Left cardiac atrium (tissue), 4 donors: ENCODE results near the gene AOAH. TPM values are rescaled to one million over a fixed set of nuclear protein-coding genes. Genes with fewer than 3 reads are reported as not detected.
"Not testable (repeated sequence)": the region's sequence is repeated elsewhere in the genome, so short reads cannot be mapped to it uniquely, and the experiment has no call there.

Experiments
- ATAC-seq, 2 donors: fragments of 200-7000 bp; cut with Tn5 transposase; one replicate each; pipeline ENCODE4 v1.9.1; 2020; ENCODE audit warnings: mild to moderate bottlenecking in 2 of 2, moderate library complexity in 2 of 2
- DNase-seq: peaks from one replicate; pipeline ENCODE4 v3.0.0-alpha.2; 2020
- intact Hi-C, 2 donors: fragments of 100-400 bp; cut with DNase I; formaldehyde crosslinking; loops; one replicate each; pipeline versions ENCODE4 v1.14.1 to v1.15.1; 2022 to 2023
- total RNA-seq, 2 donors: library from RNA; stranded (reverse); fragmentation: NEBNext Ultra II Directional; extraction: Animal tissue kit (Norgen Biotek cat#: 25700); gene quantifications; one replicate each; pipeline ENCODE4 v1.2.1, GENCODE V29; 2021
- donor health status: DM: no; HTN: yes; CAD: no.
- donor health status: DM: no; HTN: yes; CAD: no; lungs with severe emphysema.
- donor health status: DM: yes; HTN: yes; CAD: no.
- donor health status: Dilated cardiomyopathy.

AOAH gene
- total RNA-seq, 2 donors from 2014 or later: 2.7 to 4.8 TPM

DNA sequence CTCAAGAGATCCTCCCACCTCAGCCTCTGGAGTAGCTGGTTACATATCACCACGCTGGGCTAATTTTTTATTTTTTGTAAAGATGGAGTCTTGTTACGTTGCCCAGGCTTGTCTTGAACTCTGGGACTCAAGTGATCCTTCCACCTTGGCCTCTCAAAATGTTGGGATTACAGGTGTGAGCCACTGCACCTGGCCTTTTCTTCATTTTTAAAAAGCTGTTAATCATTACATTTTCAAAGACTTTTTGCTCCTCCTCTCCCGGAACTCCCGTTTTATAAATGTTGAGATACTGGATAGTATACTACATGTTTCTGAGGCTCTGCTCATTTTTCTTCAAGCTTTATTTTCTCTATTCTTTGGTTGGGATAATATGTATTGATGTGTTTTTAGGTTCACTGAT, 16.4 kb downstream of the AOAH start:
- intact Hi-C loops: no loop called here
- ATAC-seq (no peak), DNase-seq (no peak)

DNA sequence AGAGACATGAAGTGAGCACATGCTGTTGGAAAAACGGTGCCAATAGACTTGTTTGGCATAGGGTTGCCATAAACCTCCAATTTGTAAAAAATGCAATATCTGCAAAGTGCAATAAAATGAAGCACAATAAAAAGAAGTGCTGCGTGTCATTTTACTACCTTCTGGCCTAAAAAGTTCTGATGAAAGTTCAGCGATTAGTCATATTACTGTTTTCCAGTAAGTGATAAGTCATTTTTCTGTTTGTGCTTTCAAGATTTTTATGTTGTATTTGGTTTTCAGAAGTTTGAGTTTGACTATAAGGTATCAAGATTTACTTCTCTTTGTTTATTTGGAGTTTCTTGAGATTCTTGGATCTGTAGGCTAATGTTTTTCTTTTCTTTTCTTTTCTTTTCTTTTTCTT, 16.8 kb downstream of the AOAH start:
- intact Hi-C loops: no loop called here
- no peak for ATAC-seq
- DNase-seq: no peak

DNA sequence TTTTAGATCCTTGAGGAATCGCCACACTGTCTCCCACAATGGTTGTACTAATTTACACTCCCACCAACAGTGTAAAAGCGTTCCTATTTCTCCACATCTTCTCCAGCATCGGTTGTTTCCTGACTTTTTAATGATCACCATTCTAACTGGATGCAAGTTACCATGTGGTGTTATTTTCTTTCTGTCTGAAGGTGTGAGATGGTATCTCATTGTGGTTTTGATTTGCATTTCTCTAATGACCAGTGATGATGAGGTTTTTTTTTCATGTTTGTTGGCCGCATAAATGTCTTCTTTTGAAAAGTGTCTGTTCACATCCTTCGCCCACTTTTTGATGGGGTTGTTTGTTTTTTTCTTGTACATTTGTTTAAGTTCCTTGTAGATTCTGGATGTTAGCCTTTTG, 20.4 kb downstream of the AOAH start:
- DNase-seq, intact Hi-C loops, ATAC-seq: not testable (repeated sequence)

DNA sequence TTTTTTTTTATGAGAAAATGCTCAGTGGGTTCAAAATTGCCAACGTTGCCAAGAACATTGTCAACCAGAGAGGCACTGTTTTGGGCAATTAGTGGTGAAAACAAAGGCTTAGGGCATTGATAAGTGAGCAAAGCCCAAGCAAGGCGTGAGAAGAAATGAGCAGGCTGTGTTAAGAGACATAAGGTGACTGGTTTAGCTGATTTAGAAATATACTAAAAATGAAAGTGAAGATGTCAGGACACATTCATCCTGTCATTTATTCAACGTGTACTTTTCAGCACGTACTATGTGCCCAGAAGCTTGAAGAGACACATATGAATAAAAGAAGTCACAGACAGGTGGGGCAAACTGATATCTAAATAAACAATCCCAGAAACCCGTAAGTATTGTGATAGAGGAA, 31.8 kb downstream of the AOAH start:
- ATAC-seq: no peak
- intact Hi-C loops: no loop called here
- DNase-seq: no peak

DNA sequence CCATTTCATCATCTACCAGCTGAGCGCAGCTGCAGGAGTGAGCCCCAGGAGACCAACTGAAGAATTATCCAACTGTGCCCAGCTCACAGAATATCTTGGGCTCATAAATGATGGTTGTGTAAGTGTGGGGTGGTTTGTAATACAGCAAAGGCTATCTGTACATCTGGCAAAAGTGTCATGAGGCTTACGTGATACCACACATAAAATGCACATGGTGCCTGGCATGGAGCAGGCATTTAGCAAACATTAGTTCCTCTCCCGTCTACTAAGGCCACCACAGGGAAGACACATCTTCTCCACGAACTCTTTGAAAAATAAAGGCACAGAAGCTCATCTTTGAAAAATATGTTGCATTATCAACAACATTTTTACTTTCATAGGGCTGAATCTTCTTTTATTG, 32.3 kb downstream of the AOAH start:
- no peak for DNase-seq
- intact Hi-C loops: no loop called here
- ATAC-seq: no peak

DNA sequence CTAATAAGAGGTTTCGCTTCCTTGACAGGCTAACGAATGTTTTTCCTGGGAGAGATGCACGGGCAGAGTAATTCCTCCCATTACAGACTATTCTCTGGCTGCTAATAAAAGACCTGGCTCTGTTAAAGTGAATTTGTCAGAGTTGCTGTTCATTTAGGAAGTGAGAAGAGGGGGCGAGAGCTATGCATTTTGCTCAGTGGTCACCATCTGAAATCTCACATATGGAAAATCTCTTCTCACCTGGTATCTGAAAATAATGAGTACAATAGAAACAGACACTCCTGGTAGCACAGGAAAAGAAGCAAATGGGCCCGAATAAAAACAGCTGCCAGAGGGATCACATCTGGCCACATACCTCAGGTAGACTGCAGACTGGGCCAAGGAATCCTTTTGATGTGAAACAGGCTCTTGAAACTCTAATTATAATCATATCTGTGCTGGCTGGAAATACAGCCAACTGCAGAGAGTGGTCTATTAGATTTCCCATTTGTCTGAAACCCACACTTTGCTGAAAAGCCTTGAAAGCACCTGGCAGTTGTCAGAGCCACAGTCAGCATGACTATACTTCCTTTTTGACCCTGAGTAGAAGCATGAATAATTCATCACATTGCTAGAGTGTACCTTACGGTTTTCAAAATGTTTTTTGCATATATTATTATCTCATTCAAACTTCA, 33.6 kb downstream of the AOAH start:
- ATAC-seq (no peak), DNase-seq (no peak)
- intact Hi-C loops: no loop called here

DNA sequence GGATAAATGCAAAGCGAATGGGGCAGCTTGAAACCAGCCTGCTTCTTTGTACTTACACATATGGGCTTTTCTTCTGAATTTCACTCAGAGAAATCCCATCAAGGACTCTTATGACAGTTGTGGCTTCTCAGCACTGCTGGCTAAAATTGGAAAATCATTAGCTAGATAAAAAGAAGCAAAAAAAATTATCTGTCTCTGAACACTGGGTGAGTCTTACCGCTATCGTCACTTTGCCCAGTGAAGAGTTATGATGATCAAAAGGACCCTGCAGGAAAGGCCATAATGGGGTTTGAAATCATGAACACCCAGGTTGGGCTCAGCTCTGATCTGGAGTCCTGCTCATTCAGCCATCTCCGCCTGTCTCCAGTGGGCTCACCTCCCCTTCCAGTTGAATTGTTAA, 34.3 kb downstream of the AOAH start:
- intact Hi-C loops: no loop called here
- DNase-seq (no peak), ATAC-seq (no peak)

DNA sequence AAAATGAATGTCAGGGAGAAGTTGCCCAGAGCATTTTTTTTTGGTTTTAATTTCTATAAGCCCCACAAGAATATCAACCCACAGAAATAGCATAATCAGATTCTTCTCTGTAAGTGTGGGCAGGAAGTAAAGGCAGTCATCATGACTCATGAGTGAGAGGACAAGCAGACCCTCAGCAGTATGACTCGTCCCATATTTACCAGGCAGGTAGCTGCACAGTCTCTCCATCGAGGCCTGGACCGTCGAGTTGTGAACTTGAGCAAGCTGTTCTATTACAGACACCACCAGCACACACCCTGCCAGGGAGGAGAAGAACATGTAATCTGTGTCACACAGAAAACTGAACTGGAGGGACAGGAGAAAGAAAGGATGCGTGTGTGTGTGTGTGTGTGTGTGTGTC, 37.8 kb downstream of the AOAH start:
- no peak for DNase-seq
- intact Hi-C loops: loop anchor here in 1 of 2 donors (10.0 kb wide), 1 partner anchor 518 kb away; no protein-coding TSS in a partner anchor
- ATAC-seq: no peak

DNA sequence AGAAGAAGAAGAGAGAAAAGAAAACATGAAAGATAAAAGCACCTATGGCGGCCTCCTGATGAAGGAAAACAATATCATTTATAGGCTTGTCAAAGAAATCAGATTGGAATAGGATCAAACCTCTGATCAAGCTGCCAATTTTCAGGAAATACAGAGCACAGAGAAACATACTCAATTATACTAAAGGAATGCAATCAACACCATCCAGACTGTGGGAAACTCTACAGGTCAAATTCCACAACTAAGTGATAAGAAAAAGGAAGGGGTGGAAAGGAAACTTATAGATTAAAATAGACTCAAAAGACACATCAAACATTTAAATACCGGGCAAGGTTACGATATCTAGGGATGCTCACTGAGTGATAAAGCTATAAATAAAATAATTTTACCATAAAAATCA, 39.3 kb downstream of the AOAH start:
- DNase-seq (no peak), ATAC-seq (no peak)
- intact Hi-C loops: loop anchor here in 1 of 2 donors (10.0 kb wide), 1 partner anchor 520 kb away; no protein-coding TSS in a partner anchor

DNA sequence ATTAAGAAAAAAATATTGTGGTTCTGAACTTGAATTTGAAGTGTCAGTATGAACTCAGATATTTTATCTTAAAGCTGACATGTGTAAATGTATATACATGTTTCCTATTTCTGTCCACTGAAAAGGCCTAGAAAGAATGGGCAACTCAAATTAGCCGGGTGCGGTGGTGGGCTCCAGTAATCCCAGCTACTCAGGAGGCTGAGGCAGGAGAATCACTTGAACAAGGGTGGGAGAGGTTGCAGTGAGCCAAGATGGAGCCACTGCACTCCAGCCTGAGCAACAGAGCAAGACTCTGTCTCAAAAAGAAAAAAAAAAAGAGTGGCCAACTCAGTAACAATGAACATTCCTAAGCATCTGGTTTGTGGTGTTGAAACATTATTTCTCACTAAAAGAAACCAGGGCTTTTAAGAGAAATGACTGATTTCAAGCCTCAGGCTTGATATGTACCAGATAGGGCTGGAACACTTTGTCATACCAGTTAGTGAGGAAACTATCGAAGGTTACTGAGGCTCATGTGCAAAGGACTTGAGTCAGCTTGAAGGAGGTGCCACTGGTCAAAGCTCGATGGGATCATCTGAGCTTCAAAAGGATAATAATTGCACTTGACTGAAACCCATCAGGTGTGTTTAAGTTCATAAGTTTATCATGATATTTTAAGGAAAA, 40.5 kb downstream of the AOAH start:
- no peak for DNase-seq
- no peak for ATAC-seq
- intact Hi-C loops: loop anchor here in 1 of 2 donors (10.0 kb wide), 1 partner anchor 521 kb away; no protein-coding TSS in a partner anchor

DNA sequence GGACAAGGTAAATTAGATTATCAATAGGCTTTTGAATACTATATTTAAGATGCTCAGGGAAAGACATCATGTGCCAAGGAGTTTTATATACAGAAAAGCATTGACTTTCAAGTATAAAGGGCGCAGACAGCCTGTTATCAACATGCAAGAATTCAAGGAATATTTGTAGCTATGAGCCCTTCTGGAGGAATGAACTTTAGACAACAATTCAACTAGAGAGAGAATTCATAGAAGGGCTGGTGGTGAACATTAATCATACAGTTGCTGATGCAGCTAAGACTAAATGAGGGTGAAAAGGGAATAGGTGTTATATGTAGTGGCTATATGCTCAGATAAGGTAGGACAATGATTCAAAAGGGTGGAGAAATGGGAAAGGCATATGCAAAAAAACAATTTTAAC, 41.2 kb downstream of the AOAH start:
- DNase-seq: no peak
- ATAC-seq: peak in 1 of 2 donors; percentile 48
- intact Hi-C loops: loop anchor here in 1 of 2 donors (10.0 kb wide), 1 partner anchor 522 kb away; no protein-coding TSS in a partner anchor

DNA sequence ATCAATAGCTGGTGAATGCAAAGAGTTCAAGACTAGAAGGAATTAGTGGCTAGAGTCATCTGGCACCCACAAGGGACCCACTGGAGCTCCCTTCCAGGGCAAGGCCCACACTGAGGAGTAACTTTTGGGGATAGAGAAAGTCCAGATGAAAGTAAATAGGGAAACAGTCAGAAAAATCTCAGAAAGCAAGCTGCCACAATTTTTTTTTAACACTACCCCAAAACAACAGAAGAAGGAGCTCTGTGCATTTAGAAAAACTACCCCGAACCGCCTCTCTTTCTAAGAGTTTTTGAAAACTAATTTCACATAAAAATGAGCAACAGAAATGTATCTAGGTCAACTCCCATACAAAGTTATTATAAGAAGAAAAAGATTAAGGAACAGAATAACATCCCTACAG, 42.2 kb downstream of the AOAH start:
- ATAC-seq (no peak), DNase-seq (no peak)
- intact Hi-C loops: loop anchor here in 1 of 2 donors (10.0 kb wide), 1 partner anchor 523 kb away; no protein-coding TSS in a partner anchor

DNA sequence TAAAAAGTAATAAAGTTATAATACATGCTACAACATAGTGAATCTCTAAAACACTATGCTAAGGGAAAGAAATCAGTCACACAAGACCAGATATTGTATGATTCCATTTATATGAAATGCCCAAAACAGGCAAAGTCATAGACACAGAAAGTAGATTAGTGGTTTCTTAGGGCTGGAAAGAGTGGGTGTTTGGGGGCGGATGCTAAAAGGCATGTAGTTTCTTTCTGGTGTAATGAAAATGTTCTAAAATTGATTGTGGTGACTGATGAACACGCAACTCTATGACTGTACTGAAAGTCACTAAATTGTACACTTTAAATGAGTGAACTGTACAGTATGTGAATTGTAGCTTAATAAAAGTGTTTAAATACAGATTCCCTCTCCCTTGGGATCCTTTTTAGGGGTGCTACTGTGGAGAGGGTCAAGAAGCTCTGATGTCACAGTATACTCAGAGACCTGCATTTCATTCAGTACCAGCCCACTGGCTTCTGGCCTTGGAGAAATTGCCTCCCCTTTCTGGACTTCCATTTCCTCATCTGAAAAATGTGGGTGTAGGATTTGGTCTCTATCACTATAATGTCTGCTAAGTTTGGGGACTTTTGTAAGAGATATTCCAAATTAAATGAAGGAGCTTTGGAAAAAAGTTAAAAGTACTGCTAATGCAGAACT, 46.4 kb downstream of the AOAH start:
- ATAC-seq (no peak), DNase-seq (no peak)
- intact Hi-C loops: no loop called here

DNA sequence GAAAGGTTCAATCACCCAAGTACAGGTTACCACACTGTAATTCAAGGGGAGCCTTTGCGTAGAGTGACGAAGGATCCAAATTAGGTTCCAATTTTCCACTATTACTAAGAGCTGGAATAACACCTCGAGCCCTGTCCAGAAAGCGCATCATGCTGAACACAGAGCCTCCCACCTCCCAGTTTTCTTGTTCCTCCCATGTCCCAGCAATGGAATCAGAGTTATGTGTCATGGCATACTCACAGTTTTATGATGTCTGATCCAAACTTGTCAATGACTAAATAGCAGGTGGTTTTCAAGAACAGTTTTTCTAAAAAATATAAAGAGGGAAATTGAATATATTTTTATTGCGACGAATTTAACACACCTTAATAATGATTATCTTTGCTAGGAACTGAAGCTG, 50.6 kb downstream of the AOAH start:
- intact Hi-C loops: loop anchor here in 1 of 2 donors (5.0 kb wide), 1 partner anchor 186 kb away; no protein-coding TSS in a partner anchor
- DNase-seq: no peak
- ATAC-seq: no peak

DNA sequence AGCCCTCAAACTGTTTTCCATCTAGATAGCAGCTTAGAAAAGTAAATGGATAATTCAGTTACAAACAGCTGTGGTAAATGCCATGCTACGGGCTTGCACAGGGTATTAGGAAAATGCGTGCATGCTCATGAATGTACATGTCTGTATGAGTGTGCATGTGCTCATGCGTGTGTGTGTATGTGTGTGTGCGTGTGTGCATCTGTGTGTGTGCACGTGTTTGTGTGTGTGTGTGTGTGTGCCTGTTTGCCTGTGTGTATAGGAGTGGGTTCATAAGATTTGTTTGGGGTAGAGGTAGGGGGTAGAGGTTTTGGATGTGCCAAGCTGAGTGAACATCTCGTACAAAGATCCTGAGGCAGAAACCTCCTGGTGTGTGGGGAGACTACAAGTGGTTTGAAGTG, 52.9 kb downstream of the AOAH start:
- DNase-seq (no peak), ATAC-seq (no peak)
- intact Hi-C loops: loop anchor here in 1 of 2 donors (5.0 kb wide), 1 partner anchor 184 kb away; no protein-coding TSS in a partner anchor

DNA sequence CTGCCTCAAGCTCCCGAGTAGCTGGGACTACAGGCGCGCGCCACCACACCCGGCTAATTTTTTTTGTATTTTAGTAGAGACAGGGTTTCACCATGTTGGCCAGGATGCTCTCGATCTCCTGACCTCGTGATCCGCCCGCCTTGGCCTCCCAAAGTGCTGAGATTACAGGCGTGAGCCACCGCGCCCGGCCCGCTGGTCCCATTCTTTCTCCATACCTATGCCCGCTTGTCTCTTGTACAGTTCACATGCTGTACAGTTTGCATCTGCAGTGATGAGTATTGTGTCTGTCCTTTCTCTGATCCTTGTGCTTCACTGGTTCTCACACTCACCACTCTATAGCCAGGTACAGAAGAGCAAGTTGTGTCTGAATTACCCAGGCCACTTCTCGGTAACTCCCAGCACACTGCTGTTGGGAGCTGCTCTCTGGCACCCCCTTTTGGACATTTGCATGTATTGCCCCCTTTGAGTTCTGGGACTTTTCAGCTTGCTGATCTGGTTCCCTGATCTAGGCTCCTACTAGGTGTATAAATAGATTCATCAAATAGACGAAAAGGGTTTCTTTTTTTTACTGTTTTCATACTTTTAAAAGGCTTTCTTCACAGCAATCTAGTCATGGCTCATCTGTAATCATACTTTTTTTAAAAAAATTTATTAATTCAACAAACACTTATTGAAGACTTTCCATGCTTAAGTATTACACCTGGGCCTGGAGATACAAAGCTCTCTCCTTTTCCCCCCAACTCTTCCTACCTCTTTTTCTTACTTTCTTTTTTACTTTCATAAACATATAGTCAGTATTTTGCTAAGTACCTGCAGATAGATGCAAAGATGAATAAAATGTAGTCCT, 53.5 kb downstream of the AOAH start:
- intact Hi-C loops: loop anchor here in 1 of 2 donors (5.0 kb wide), 1 partner anchor 184 kb away; no protein-coding TSS in a partner anchor
- no peak for DNase-seq
- ATAC-seq: peak; percentile 59 to 68

DNA sequence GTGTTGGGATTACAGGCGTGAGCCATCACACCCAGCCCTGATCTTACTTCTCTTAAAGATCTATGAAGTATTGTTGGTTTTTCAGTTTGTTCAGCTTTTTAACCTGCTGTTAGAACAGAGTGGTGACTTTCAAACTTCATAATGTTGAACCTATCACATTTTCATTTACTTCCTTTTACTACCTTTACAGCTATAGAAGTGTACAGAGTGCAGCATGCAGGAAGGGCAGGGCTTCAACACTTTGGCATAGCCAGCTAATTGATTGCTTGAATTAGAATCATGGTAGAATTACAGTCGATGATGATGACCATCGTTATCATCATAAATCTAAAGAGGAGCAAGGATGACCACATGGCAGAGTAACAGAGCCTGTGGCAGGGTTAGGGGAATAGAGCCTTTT, 55.5 kb downstream of the AOAH start:
- no peak for DNase-seq
- intact Hi-C loops: no loop called here
- no peak for ATAC-seq

DNA sequence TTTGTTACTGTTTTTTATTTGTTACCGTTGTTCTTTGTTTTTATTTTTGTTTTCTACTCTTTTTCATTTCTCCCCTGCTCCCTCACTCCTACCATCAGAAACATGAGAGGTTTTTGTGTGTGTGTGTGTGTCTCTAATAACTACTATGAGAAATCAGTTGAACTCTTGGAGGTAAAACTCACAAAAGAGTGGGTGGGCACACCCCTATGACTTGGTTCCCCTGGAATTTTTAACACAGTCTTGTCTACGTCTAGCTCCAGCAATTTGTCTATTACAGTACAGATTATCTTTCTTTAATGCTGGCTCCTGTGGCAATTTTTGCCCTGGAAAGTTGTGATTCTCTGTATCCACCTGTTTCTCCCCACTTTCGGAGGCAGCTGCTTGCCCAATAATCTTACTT, 56.2 kb downstream of the AOAH start:
- intact Hi-C loops: no loop called here
- ATAC-seq (no peak), DNase-seq (no peak)
